PFSK-1 (cell line): ENCODE data around the gene VSTM4.

Source experiments
- FOXP2 ChIP-seq: optimal IDR thresholded peaks from 2 replicates; pipeline ENCODE3; 2011; ENCODE audit warnings: borderline replicate concordance, control low read depth, inconsistent platforms; ENCODE audit not compliant: insufficient read depth; ENCODE audit errors: extremely low read length, extremely low read depth
- POLR2AphosphoS5 ChIP-seq: IDR thresholded peaks from 2 replicates; pipeline ENCODE4 v1.6.1; 2012; ENCODE audit warnings: low read depth, mild to moderate bottlenecking, control low read depth, low read length, moderate library complexity
- REST ChIP-seq, 2 experiments: IDR thresholded peaks; 2 replicates each; pipeline versions ENCODE4 v1.6.1 to v1.8.0; 2011 to 2012; ENCODE audit warnings: low read depth in 2 of 2, low read length in 2 of 2, control low read depth in 1 of 2, inconsistent platforms in 1 of 2, mild to moderate bottlenecking in 1 of 2, moderate library complexity in 1 of 2; ENCODE audit not compliant: insufficient read depth in 1 of 2
- SIN3A ChIP-seq: IDR thresholded peaks from 2 replicates; pipeline ENCODE4 v1.6.1; 2012; ENCODE audit warnings: mild to moderate bottlenecking, low read length, moderate library complexity, borderline replicate concordance; ENCODE audit not compliant: insufficient read depth
- TAF1 ChIP-seq: IDR thresholded peaks from 2 replicates; pipeline ENCODE4 v1.6.1; 2012; ENCODE audit warnings: low read length, control low read depth, borderline replicate concordance; ENCODE audit not compliant: insufficient read depth

Gene VSTM4

DNA sequence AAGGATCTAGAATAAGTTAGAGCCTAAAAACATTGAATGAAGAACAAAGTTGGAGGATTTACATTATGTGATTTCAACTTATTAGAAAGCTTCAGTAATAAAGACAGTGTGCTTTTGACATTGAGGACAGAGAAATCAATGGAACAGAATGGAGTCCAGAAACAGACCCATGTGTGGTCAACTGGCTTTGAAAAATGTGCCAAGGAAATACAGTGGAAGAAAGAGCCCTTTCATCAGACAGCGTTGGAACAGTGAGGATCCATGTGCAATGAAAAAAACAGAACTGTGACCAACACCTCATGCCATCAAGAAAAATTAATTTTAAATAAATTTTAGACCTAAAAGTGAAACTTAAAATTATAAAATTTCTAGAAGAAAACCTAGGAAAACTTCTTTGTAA lies 125.1 kb downstream of the VSTM4 start:
- TF ChIP-seq SIN3A, result no peak
- TF ChIP-seq POLR2AphosphoS5, result no peak
- TF ChIP-seq REST (IDR thresholded peaks at IDR 0.05; ENCODE audit: insufficient read depth in 1 of 2, low read depth in 2 of 2, low read length in 2 of 2), result no peak
- no peak for TF ChIP-seq TAF1
- TF ChIP-seq FOXP2, result no peak

- TF ChIP-seq TAF1 (no peak), SIN3A (no peak), FOXP2 (no peak), POLR2AphosphoS5 (no peak), REST (IDR thresholded peaks at IDR 0.05; ENCODE audit: insufficient read depth in 1 of 2, low read depth in 2 of 2, low read length in 2 of 2) (no peak)
Measured at GRCh38 chr10:48985621-48986158, 129.6 kb downstream of the VSTM4 start.

DNA sequence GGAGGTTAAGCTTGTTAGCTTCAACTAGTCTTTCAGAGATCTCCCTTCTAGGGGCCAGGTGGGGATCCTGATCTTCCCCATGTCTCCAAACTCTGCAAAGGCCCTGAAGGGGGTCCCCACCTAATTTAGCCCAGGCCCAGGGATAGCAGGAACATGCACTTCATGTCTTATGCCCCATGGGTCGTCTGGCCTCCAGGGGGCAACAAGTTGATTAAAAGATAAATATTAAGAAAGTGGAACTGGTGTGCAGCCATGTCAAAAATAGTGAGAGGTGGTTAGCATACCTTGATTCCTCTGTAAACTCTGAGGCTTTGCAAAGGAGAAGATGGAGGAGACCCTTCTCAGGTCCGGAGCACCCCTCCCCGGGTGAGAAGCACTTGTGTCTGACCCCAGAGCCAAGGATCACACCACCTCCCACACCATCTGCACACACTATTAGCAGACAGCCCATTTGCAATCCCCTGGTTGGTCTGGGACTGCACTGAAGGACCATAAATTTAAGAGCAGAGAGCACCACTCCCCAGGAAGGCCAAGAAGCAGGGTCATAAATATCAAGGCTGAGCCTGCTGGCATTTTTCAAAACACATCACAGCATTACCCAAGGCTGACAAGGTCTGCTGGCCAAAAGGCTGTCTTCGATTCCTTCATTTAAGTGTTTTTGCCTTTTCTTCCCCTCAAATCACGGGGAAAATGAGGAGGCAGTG lies 131.5 kb downstream of the VSTM4 start:
- TF ChIP-seq REST (IDR thresholded peaks at IDR 0.05; ENCODE audit: insufficient read depth in 1 of 2, low read depth in 2 of 2, low read length in 2 of 2), result no peak
- no peak for TF ChIP-seq FOXP2
- TF ChIP-seq POLR2AphosphoS5, result no peak
- TF ChIP-seq SIN3A, result no peak
- no peak for TF ChIP-seq TAF1

- no peak for TF ChIP-seq REST (IDR thresholded peaks at IDR 0.05; ENCODE audit: insufficient read depth in 1 of 2, low read depth in 2 of 2, low read length in 2 of 2)
- TF ChIP-seq FOXP2, result no peak
- no peak for TF ChIP-seq TAF1
- TF ChIP-seq SIN3A, result no peak
- no peak for TF ChIP-seq POLR2AphosphoS5
Measured at GRCh38 chr10:48982584-48982983, 132.7 kb downstream of the VSTM4 start.
